Measurements from ENCODE around the gene KRTAP10-7. TPM values are rescaled to one million over a fixed set of nuclear protein-coding genes. Genes with fewer than 3 reads are reported as not detected.

Gene KRTAP10-7
- total RNA-seq, 2 donors from 2014 or later = not detected

DNA sequence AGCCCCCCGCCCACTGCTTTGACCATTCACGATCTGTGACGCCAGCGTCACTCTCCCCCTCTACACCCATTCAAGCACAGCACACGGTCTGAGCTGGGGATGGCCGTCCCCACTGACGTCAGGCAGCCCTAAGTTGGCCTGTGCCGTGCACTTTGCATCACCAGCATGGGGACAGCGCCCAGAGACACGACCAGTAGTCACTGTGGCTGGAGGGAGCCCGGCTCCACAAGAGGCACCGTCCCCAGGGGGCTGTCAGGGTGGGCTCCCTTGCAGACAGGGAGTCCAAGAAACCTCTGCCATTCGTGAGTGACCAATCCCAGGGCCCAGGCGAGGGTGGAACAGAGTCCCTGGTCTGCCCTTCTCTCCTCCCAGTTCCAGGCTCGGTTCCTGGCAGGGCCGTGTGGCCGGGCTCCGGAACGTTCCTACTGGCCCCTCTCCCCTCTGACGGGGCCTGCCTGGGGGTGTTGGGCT is 13.8 kb downstream of the KRTAP10-7 start:
- H3K27ac ChIP-seq = no peak overlapping the region
- no peak for DNase-seq
- intact Hi-C loops (cut with DNase I) = no loop called here
- no peak for TF ChIP-seq POLR2A (IDR thresholded peaks at IDR 0.05)
- TF ChIP-seq, protein P1, sequence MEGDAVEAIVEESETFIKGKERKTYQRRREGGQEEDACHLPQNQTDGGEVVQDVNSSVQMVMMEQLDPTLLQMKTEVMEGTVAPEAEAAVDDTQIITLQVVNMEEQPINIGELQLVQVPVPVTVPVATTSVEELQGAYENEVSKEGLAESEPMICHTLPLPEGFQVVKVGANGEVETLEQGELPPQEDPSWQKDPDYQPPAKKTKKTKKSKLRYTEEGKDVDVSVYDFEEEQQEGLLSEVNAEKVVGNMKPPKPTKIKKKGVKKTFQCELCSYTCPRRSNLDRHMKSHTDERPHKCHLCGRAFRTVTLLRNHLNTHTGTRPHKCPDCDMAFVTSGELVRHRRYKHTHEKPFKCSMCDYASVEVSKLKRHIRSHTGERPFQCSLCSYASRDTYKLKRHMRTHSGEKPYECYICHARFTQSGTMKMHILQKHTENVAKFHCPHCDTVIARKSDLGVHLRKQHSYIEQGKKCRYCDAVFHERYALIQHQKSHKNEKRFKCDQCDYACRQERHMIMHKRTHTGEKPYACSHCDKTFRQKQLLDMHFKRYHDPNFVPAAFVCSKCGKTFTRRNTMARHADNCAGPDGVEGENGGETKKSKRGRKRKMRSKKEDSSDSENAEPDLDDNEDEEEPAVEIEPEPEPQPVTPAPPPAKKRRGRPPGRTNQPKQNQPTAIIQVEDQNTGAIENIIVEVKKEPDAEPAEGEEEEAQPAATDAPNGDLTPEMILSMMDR (IDR thresholded peaks at IDR 0.05) = no peak
- peaks cover 0 to 21% (median 0%) of the 10 kb centered on the region in 3 donors for H3K9me3 ChIP-seq
- no peaks in the 10 kb centered on the region for H3K27me3 ChIP-seq
- no peak overlapping the region for H3K4me3 ChIP-seq
- WGBS, 2 donors = 70 to 78% methylated on average over 13 to 19 of the region's 20 CpGs
- H3K36me3 ChIP-seq (replicated peaks in 1 of 2; ENCODE audit: insufficient read depth in 1 of 2, low read depth in 2 of 2) = no peaks in the 10 kb centered on the region
- no peak for ATAC-seq
- H3K4me1 ChIP-seq = no peaks in the 10 kb centered on the region

DNA sequence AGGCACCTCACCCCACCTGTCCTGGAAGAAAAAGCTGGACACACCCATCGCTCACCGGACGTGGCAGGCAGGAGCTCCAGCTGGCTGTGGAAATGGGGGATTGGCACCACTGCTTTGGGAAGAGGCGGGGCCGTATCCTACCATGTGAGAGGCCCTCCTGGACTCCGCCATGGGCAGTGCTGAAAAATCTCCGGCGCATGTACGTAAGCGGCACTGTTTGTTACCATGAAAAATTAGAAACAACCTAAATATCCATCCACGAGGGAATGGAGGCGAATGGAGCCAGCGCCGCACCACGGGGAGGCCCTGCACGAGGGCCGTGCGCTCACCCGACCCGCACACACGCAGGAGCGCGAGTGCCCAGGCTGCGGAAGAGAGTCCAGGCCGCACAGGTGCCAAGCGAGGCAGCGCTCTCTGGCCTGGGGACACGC is 14.6 kb downstream of the KRTAP10-7 start:
- Histone ChIP-seq H3K4me3 (no peak overlapping the region), H3K36me3 (replicated peaks in 1 of 2; ENCODE audit: insufficient read depth in 1 of 2, low read depth in 2 of 2) (no peaks in the 10 kb centered on the region), H3K4me1 (no peaks in the 10 kb centered on the region), H3K27me3 (no peaks in the 10 kb centered on the region), H3K9me3 (peaks cover 0 to 19% (median 0%) of the 10 kb centered on the region in 3 donors), H3K27ac (no peak overlapping the region)
- no peak for DNase-seq
- WGBS, 2 donors = 71 to 75% methylated on average over 28 of the region's 28 CpGs
- intact Hi-C loops (cut with DNase I) = no loop called here
- no peak for ATAC-seq
- no peak for TF ChIP-seq POLR2A (IDR thresholded peaks at IDR 0.05)
- TF ChIP-seq, protein P1 (IDR thresholded peaks at IDR 0.05) = no peak

DNA sequence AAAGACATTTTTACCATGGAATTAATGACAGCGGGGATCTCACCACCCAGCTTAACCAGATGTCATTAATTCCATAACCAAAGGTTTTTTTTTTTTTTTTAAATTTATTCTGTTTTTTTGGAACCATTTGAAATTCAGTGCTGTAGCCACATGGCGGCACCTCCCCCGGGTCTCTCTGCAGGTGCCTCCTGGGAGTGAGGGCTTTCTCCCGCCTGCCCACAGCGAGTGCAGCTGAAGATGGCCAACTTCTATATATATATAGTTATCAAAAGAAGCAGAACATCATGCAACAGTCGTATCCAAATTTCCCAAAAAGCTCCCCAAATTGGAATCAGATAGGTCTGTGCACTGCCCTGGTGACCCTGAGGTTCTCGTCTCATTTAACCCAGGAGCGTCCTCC is 15.1 kb downstream of the KRTAP10-7 start:
- H3K9me3 ChIP-seq = peaks cover 0 to 14% (median 0%) of the 10 kb centered on the region in 3 donors
- no peak for TF ChIP-seq POLR2A (IDR thresholded peaks at IDR 0.05)
- TF ChIP-seq, protein P1 (IDR thresholded peaks at IDR 0.05) = no peak
- no peak for ATAC-seq
- 53 to 63% methylated on average over 8 of the region's 8 CpGs for WGBS, 2 donors
- intact Hi-C loops (cut with DNase I) = no loop called here
- no peaks in the 10 kb centered on the region for H3K4me1 ChIP-seq
- no peak overlapping the region for H3K27ac ChIP-seq
- no peak overlapping the region for H3K4me3 ChIP-seq
- no peaks in the 10 kb centered on the region for H3K36me3 ChIP-seq (replicated peaks in 1 of 2; ENCODE audit: insufficient read depth in 1 of 2, low read depth in 2 of 2)
- no peaks in the 10 kb centered on the region for H3K27me3 ChIP-seq
- DNase-seq = no peak

DNA sequence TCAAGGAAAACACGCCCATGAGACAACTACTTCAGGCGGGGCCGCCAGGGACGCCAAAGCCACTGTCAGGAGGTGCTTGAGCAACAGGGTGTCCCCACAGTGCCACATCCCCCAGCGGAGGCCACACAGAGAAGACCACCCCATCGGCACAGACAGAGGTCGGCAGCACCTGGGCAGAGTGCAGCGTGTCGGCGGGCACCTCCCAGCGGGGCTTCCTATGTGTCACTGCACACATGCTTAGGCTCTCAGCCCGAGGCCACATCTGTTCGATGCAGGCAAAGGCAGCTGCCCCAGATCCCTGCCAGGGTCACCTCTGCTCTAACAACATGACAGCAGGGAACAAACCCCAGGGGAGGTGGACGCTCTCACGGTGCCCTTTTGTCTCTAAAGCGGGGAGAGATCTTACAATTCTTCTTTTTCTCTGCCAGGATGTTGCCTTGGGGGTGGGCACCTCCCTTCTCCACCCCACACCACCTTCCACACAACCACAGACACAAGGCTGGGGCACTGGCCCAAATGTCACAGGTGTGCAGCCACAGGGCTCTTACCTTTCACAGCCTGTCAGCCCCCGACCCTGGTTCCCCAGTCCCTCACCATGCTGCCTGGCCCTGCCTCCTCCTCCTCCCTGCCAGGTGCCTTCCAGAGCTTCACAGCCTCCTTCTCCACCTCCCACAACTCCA is 15.7 kb downstream of the KRTAP10-7 start:
- no peak for DNase-seq
- H3K27me3 ChIP-seq = no peaks in the 10 kb centered on the region
- H3K4me3 ChIP-seq = no peak overlapping the region
- no peak overlapping the region for H3K27ac ChIP-seq
- H3K9me3 ChIP-seq = peaks cover 0 to 8% (median 0%) of the 10 kb centered on the region in 3 donors
- TF ChIP-seq, protein P1 (IDR thresholded peaks at IDR 0.05) = no peak
- TF ChIP-seq POLR2A (IDR thresholded peaks at IDR 0.05) = no peak
- intact Hi-C loops (cut with DNase I) = no loop called here
- H3K4me1 ChIP-seq = no peaks in the 10 kb centered on the region
- H3K36me3 ChIP-seq (replicated peaks in 1 of 2; ENCODE audit: insufficient read depth in 1 of 2, low read depth in 2 of 2) = no peaks in the 10 kb centered on the region
- 51 to 56% methylated on average over 4 to 17 of the region's 17 CpGs for WGBS, 2 donors
- no peak for ATAC-seq

DNA sequence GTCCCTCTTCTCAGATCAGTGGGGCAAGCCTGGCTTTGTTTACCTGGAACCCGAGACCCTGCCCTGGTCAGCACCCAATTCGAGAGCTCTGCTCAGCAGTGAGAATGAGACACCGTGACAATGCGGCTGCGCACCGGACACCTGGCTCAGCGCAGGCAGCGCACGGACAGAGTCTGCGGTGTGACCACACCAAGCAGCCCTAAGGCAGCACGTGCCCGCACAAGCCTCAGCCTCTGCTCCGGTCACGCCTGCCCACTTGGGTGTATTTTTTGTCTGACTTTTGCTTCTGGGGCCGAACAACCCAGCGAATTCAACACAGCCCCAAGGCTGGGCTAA is 16.2 kb downstream of the KRTAP10-7 start:
- no peak for DNase-seq
- no peak for TF ChIP-seq POLR2A (IDR thresholded peaks at IDR 0.05)
- TF ChIP-seq, protein P1 (IDR thresholded peaks at IDR 0.05) = no peak

More for the DNA sequence above, 16.2 kb downstream of the KRTAP10-7 start:
- H3K4me1 ChIP-seq = no peaks in the 10 kb centered on the region
- intact Hi-C loops (cut with DNase I) = no loop called here
- H3K36me3 ChIP-seq (replicated peaks in 1 of 2; ENCODE audit: insufficient read depth in 1 of 2, low read depth in 2 of 2) = no peaks in the 10 kb centered on the region
- no peak overlapping the region for H3K27ac ChIP-seq
- no peak for ATAC-seq
- H3K4me3 ChIP-seq = no peak overlapping the region
- WGBS, 2 donors = 46 to 69% methylated on average over 2 to 16 of the region's 16 CpGs
- no peaks in the 10 kb centered on the region for H3K27me3 ChIP-seq
- H3K9me3 ChIP-seq = peaks cover 0 to 4% (median 0%) of the 10 kb centered on the region in 3 donors
